Measurements from ENCODE around the gene CNTD1. TPM values are rescaled to one million over a fixed set of nuclear protein-coding genes. Genes with fewer than 3 reads are reported as not detected.

Gene CNTD1
- total and polyA plus RNA-seq, 2 experiments from 2014 or later: 1.1 TPM; not detected in 1

DNA sequence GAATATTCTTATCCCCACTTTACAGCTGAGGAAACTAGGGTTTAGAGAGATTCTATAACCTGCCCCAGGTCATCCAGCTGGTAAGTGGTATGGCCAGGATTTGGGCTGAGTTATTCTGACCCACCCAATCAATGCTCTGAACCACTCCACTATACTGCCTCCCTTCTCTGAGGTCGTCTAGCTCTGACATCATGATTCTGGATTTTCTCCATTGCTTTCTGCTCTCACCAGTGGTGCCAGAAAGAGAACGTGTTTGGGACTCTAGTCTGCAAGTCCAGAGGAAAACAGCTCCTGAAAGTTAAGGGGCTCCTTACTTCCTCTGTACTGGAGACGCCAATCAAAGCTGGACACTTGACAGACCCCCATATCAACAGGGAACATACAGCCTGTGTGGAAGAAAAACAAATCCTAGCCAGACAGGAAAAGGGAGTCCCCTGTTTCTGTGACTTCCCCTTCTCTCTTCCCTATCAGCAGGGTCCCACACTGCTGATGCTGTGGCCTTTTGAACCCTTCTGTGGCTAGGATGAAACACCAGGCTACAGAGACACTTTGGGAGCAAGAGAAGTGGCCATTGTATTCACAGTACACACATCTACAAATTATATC is 47.8 kb upstream of the CNTD1 start:
- H3K4me1 ChIP-seq (ENCODE audit: insufficient read depth): peaks cover 23% of the 10 kb centered on the region
- Mint-ChIP-seq H3K9me3 (peaks cover 1% of the 10 kb centered on the region; the same call in 2 of the 3 replicates), H3K27ac (no peak overlapping the region), H3K36me3 (ENCODE audit: low read depth) (no peaks in the 10 kb centered on the region), H3K4me1 (peaks cover 20% of the 10 kb centered on the region), H3K4me3 (no peak overlapping the region), H3K27me3 (ENCODE audit: insufficient read depth, low read depth, poor library complexity) (peaks cover 5% of the 10 kb centered on the region)
- no peak overlapping the region for H3K27ac ChIP-seq (ENCODE audit: low read depth)
- DNase-seq (ENCODE audit: low spot score) (no peak), ATAC-seq (no peak)
- H3F3A ChIP-seq (replicated peaks; ENCODE audit: low read depth): 0 out of 2 replicates have a peak, but pooled peaks cover 6% of the 10 kb centered on the region
- peaks cover 10% of the 10 kb centered on the region for H3K27me3 ChIP-seq (ENCODE audit: insufficient read depth)
- H3K79me2 ChIP-seq (replicated peaks; ENCODE audit: insufficient read depth): no peaks in the 10 kb centered on the region
- H3K4me2 ChIP-seq: no peak overlapping the region
- H3K36me3 ChIP-seq (ENCODE audit: insufficient read depth): no peaks in the 10 kb centered on the region
- TF ChIP-seq ZNF114 (CRISPR knock-in tag; IDR thresholded peaks at IDR 0.05): no peak
- TF ChIP-seq STAT1 (IDR thresholded peaks at IDR 0.05; ENCODE audit: unreplicated experiment): no peak
- TF ChIP-seq EZH2 (IDR thresholded peaks at IDR 0.05; ENCODE audit: low read depth, unreplicated experiment): no peak
- no peak for TF ChIP-seq ZNF331 (CRISPR knock-in tag; IDR thresholded peaks at IDR 0.05; ENCODE audit: low read depth)
- TF ChIP-seq, protein P1, sequence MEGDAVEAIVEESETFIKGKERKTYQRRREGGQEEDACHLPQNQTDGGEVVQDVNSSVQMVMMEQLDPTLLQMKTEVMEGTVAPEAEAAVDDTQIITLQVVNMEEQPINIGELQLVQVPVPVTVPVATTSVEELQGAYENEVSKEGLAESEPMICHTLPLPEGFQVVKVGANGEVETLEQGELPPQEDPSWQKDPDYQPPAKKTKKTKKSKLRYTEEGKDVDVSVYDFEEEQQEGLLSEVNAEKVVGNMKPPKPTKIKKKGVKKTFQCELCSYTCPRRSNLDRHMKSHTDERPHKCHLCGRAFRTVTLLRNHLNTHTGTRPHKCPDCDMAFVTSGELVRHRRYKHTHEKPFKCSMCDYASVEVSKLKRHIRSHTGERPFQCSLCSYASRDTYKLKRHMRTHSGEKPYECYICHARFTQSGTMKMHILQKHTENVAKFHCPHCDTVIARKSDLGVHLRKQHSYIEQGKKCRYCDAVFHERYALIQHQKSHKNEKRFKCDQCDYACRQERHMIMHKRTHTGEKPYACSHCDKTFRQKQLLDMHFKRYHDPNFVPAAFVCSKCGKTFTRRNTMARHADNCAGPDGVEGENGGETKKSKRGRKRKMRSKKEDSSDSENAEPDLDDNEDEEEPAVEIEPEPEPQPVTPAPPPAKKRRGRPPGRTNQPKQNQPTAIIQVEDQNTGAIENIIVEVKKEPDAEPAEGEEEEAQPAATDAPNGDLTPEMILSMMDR (conservative IDR thresholded peaks at IDR 0.05; ENCODE audit: low read depth in 2 of 2): no peak
- TF ChIP-seq POLR2AphosphoS5 (IDR thresholded peaks at IDR 0.05; ENCODE audit: low read depth): no peak
- no peak for TF ChIP-seq NANOG (IDR thresholded peaks at IDR 0.05; ENCODE audit: borderline replicate concordance)
- TF ChIP-seq, protein P2, sequence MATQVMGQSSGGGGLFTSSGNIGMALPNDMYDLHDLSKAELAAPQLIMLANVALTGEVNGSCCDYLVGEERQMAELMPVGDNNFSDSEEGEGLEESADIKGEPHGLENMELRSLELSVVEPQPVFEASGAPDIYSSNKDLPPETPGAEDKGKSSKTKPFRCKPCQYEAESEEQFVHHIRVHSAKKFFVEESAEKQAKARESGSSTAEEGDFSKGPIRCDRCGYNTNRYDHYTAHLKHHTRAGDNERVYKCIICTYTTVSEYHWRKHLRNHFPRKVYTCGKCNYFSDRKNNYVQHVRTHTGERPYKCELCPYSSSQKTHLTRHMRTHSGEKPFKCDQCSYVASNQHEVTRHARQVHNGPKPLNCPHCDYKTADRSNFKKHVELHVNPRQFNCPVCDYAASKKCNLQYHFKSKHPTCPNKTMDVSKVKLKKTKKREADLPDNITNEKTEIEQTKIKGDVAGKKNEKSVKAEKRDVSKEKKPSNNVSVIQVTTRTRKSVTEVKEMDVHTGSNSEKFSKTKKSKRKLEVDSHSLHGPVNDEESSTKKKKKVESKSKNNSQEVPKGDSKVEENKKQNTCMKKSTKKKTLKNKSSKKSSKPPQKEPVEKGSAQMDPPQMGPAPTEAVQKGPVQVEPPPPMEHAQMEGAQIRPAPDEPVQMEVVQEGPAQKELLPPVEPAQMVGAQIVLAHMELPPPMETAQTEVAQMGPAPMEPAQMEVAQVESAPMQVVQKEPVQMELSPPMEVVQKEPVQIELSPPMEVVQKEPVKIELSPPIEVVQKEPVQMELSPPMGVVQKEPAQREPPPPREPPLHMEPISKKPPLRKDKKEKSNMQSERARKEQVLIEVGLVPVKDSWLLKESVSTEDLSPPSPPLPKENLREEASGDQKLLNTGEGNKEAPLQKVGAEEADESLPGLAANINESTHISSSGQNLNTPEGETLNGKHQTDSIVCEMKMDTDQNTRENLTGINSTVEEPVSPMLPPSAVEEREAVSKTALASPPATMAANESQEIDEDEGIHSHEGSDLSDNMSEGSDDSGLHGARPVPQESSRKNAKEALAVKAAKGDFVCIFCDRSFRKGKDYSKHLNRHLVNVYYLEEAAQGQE (IDR thresholded peaks at IDR 0.05; ENCODE audit: unreplicated experiment): no peak
- TF ChIP-seq, protein P3, sequence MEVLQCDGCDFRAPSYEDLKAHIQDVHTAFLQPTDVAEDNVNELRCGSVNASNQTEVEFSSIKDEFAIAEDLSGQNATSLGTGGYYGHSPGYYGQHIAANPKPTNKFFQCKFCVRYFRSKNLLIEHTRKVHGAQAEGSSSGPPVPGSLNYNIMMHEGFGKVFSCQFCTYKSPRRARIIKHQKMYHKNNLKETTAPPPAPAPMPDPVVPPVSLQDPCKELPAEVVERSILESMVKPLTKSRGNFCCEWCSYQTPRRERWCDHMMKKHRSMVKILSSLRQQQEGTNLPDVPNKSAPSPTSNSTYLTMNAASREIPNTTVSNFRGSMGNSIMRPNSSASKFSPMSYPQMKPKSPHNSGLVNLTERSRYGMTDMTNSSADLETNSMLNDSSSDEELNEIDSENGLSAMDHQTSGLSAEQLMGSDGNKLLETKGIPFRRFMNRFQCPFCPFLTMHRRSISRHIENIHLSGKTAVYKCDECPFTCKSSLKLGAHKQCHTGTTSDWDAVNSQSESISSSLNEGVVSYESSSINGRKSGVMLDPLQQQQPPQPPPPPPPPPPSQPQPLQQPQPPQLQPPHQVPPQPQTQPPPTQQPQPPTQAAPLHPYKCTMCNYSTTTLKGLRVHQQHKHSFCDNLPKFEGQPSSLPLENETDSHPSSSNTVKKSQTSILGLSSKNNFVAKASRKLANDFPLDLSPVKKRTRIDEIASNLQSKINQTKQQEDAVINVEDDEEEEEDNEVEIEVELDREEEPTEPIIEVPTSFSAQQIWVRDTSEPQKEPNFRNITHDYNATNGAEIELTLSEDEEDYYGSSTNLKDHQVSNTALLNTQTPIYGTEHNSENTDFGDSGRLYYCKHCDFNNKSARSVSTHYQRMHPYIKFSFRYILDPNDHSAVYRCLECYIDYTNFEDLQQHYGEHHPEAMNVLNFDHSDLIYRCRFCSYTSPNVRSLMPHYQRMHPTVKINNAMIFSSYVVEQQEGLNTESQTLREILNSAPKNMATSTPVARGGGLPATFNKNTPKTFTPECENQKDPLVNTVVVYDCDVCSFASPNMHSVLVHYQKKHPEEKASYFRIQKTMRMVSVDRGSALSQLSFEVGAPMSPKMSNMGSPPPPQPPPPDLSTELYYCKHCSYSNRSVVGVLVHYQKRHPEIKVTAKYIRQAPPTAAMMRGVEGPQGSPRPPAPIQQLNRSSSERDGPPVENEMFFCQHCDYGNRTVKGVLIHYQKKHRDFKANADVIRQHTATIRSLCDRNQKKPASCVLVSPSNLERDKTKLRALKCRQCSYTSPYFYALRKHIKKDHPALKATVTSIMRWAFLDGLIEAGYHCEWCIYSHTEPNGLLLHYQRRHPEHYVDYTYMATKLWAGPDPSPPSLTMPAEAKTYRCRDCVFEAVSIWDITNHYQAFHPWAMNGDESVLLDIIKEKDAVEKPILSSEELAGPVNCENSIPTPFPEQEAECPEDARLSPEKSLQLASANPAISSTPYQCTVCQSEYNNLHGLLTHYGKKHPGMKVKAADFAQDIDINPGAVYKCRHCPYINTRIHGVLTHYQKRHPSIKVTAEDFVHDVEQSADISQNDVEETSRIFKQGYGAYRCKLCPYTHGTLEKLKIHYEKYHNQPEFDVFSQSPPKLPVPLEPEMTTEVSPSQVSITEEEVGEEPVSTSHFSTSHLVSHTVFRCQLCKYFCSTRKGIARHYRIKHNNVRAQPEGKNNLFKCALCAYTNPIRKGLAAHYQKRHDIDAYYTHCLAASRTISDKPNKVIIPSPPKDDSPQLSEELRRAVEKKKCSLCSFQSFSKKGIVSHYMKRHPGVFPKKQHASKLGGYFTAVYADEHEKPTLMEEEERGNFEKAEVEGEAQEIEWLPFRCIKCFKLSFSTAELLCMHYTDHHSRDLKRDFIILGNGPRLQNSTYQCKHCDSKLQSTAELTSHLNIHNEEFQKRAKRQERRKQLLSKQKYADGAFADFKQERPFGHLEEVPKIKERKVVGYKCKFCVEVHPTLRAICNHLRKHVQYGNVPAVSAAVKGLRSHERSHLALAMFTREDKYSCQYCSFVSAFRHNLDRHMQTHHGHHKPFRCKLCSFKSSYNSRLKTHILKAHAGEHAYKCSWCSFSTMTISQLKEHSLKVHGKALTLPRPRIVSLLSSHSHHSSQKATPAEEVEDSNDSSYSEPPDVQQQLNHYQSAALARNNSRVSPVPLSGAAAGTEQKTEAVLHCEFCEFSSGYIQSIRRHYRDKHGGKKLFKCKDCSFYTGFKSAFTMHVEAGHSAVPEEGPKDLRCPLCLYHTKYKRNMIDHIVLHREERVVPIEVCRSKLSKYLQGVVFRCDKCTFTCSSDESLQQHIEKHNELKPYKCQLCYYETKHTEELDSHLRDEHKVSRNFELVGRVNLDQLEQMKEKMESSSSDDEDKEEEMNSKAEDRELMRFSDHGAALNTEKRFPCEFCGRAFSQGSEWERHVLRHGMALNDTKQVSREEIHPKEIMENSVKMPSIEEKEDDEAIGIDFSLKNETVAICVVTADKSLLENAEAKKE (CRISPR knock-in tag; IDR thresholded peaks at IDR 0.05): no peak
- no peaks in the 10 kb centered on the region for H4K20me1 ChIP-seq (replicated peaks; ENCODE audit: insufficient read depth)
- H3K4me3 ChIP-seq: no peak overlapping the region
- H3K9me2 ChIP-seq (ENCODE audit: insufficient read depth): no peaks in the 10 kb centered on the region
- peak overlapping the region; percentile 84; the same call in 1 of the 2 replicates for H2AFZ ChIP-seq
